HG02981 (cell line): ENCODE data around the gene NCOR1.

Source experiments
- ATAC-seq: cut with Tn5 transposase; IDR thresholded peaks from one replicate; pipeline ENCODE4 v1.9.1; 2021; ENCODE audit warnings: mild to moderate bottlenecking, moderate library complexity; ENCODE audit not compliant: unreplicated experiment

NCOR1 gene

GRCh38 chr17:16037636-16038035 lies 177.7 kb downstream of the NCOR1 start:
- no peak for ATAC-seq

GRCh38 chr17:16036261-16036660 lies 179.1 kb downstream of the NCOR1 start:
- no peak for ATAC-seq

- ATAC-seq: no peak
These were observed 181.5 kb downstream of the NCOR1 start for GRCh38 chr17:16033729-16034349.

- ATAC-seq: peak; percentile 85
These were observed 187.4 kb downstream of the NCOR1 start for GRCh38 chr17:16027708-16028584.

- ATAC-seq: no peak
These were observed 188.4 kb downstream of the NCOR1 start for GRCh38 chr17:16026895-16027294.

- no peak for ATAC-seq
These were observed 190.1 kb downstream of the NCOR1 start for GRCh38 chr17:16025202-16025601.

- ATAC-seq: no peak
These were observed 191.5 kb downstream of the NCOR1 start for GRCh38 chr17:16023881-16024280.

GRCh38 chr17:16019347-16019746 lies 196.0 kb downstream of the NCOR1 start:
- no peak for ATAC-seq

- ATAC-seq: no peak
These were observed 201.4 kb downstream of the NCOR1 start for GRCh38 chr17:16013943-16014407.

GRCh38 chr17:16007439-16007838 lies 207.9 kb downstream of the NCOR1 start:
- ATAC-seq: no peak

GRCh38 chr17:16005636-16006035 lies 209.7 kb downstream of the NCOR1 start:
- ATAC-seq: no peak

- no peak for ATAC-seq
These were observed 211.5 kb downstream of the NCOR1 start for GRCh38 chr17:16003841-16004240.

- ATAC-seq: no peak
These were observed 212.6 kb downstream of the NCOR1 start for GRCh38 chr17:16002708-16003260.

GRCh38 chr17:16001226-16001897 lies 214.0 kb downstream of the NCOR1 start:
- no peak for ATAC-seq

GRCh38 chr17:15999974-16000827 lies 215.1 kb downstream of the NCOR1 start:
- ATAC-seq: peak; percentile 34

GRCh38 chr17:15999141-15999973 lies 216.0 kb downstream of the NCOR1 start, which contains the start of the genes TTC19 and ZSWIM7:
TSS of gene TTC19 (plus strand) at chr17:15999824. CDS start at chr17:15999849, 25 bp downstream.
TSS of gene ZSWIM7 (minus strand) at chr17:15999704. CDS start at chr17:15999594, 110 bp downstream.
- peak; percentile 86 for ATAC-seq

- ATAC-seq: no peak
These were observed 217.2 kb downstream of the NCOR1 start for GRCh38 chr17:15998031-15998562.

- ATAC-seq: no peak
These were observed 219.0 kb downstream of the NCOR1 start for GRCh38 chr17:15996322-15996721.
